ENCODE data around the gene ADAMTSL1.

Gene ADAMTSL1

GRCh38 chr9:18907927-18908625 lies 434.1 kb downstream of the ADAMTSL1 start:
- TF ChIP-seq CTCF (IDR thresholded peaks at IDR 0.05; ENCODE audit: extremely low read depth, insufficient read depth, missing control alignments), result no peak
- no peak for DNase-seq (ENCODE audit: low spot score)
- in situ Hi-C loops (cut with MboI; ENCODE audit: low pct_unique_long_range_greater_than_20kb, low sequenced_read_pairs, unreplicated experiment), result no loop called here

- in situ Hi-C loops (cut with MboI; ENCODE audit: low pct_unique_long_range_greater_than_20kb, low sequenced_read_pairs, unreplicated experiment), result no loop called here
- TF ChIP-seq CTCF (IDR thresholded peaks at IDR 0.05; ENCODE audit: extremely low read depth, insufficient read depth, missing control alignments), result no peak
- no peak for DNase-seq (ENCODE audit: low spot score)
These were observed 435.4 kb downstream of the ADAMTSL1 start for GRCh38 chr9:18909140-18910018.

GRCh38 chr9:18910435-18910834 lies 436.5 kb downstream of the ADAMTSL1 start:
- no peak for TF ChIP-seq CTCF (IDR thresholded peaks at IDR 0.05; ENCODE audit: extremely low read depth, insufficient read depth, missing control alignments)
- no peak for DNase-seq (ENCODE audit: low spot score)
- in situ Hi-C loops (cut with MboI; ENCODE audit: low pct_unique_long_range_greater_than_20kb, low sequenced_read_pairs, unreplicated experiment), result no loop called here

- no peak for DNase-seq (ENCODE audit: low spot score)
- TF ChIP-seq CTCF (IDR thresholded peaks at IDR 0.05; ENCODE audit: extremely low read depth, insufficient read depth, missing control alignments), result no peak
These were observed 437.0 kb downstream of the ADAMTSL1 start for GRCh38 chr9:18910916-18911315.

GRCh38 chr9:18911714-18912342 lies 437.9 kb downstream of the ADAMTSL1 start:
- no peak for DNase-seq (ENCODE audit: low spot score)
- no peak for TF ChIP-seq CTCF (IDR thresholded peaks at IDR 0.05; ENCODE audit: extremely low read depth, insufficient read depth, missing control alignments)
- in situ Hi-C loops (cut with MboI; ENCODE audit: low pct_unique_long_range_greater_than_20kb, low sequenced_read_pairs, unreplicated experiment), result no loop called here

More at GRCh38 chr9:18910916-18911315, 437.0 kb downstream of the ADAMTSL1 start:
- in situ Hi-C loops (cut with MboI; ENCODE audit: low pct_unique_long_range_greater_than_20kb, low sequenced_read_pairs, unreplicated experiment), result no loop called here
